ENCODE results near the gene IGFBP4.

IGFBP4 gene

GRCh38 chr17:40472733-40473452 lies 29.6 kb downstream of the IGFBP4 start:
- DNase-seq: no peak

DNA sequence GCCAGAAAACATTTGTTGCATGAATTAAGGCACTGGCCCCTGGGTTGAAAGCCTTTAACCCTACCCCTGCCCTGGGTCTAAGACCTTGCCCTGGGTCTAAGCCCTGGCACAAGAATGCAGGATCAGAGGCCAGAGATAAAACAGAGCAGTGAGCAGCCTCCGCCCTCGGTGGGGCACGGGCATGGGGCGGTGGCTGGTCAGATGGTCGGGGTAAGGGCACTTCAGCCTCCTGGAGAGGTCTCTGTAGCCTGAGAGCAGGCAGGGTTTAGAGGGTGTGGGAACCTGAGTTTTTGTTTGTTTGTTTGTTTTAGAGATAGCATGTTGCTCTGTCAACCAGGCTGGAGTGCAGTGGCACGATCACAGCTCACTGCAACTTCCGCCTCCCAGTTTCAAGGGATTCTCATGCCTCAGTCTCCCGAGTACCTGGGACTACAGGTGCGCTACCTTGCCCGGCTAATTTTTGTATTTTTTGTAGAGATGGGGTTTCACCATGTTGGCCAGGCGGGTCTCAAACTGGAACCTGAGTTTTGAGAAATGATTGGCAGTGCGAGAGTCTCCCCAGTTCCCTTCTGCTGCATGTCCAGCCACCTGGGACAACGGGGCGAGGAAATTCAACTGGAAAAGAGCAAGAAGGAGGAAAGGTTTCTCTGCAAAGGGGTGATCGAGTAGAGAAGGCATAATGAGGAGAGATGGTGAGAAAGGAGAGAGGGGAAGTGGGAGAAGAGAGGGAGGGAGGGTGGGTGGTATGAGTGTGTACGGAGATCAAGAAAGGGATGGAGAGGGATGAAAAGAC lies 30.5 kb downstream of the IGFBP4 start:
- DNase-seq: no peak

- DNase-seq: no peak
Observed at GRCh38 chr17:40474419-40475002, 31.3 kb downstream of the IGFBP4 start.

DNA sequence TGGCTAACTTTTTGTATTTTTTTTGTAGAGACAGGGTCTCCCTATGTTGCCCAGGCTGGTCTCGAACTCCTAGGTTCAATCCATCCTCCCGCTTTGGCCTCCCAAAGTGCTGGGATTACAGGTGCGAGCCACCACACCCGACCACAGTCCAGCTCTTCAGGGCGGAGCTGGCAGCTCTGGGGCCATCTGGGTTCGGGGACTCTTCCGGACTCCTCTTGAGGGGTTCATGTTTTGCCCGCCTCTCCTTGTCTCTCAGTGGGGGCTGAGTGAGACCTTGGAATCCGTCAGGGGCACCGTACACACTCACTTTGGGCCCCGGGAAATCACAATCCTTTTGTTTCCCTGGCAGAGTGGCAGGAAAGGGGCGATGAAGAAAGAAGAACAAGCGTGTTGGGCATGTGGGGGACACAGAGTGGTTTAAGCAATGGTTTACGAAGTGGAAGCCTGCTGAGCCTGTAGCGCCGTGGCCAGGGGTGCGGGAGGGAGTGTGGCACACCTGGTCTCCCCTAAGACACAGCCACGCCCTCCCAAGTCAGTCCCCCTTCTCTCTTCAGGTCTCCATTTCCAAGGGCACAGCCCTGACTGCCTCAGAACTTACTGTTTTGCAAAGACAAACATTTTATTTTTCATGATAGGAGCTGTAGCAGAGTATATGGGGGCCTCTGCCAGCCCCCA lies 32.1 kb downstream of the IGFBP4 start:
- no peak for DNase-seq

DNA sequence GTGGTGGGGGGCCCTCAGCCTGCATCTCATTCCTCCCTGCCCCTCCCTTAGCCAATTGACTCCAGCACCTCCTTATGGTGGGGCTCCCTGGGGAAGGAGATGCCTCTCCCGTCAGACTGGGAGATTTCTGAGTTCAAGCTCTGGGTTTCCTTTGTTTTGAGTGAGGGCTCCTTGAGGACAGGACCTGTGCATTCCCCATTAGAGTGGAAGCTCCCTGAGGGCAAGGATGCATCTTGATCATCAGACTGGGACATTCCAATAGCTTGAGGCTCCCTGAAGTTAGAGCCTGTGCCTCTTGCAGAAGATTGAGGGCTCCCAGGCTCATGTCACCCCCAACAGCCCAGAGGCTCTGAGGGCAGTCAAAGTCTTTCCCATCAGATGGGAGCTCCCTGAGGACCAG lies 34.5 kb downstream of the IGFBP4 start:
- no peak for DNase-seq

DNA sequence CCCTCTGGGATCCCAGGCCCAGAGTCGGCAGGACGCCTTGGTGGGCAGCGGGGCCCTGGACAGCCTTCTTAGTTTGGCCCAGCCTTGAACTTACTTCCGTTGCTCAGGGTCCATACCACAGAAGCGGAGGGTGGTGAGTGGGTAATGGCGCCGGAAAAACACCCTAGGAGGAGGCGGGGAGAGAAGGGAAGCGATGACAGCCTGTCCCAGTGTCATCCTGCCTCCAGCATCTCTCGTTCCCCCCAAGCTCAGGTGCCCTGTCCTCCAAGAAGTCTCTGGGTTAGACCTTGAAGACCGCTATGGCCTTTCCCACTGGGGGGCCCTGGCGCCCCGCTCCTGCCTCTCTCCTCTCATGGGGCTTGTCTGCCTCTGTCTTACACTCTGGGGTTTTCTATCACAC lies 35.2 kb downstream of the IGFBP4 start:
- DNase-seq: no peak

- no peak for DNase-seq
Observed at GRCh38 chr17:40479754-40480480, 36.7 kb downstream of the IGFBP4 start.

GRCh38 chr17:40480501-40481003 lies 37.3 kb downstream of the IGFBP4 start:
- peak; percentile 87 to 88 for DNase-seq

- DNase-seq: no peak
Observed at GRCh38 chr17:40481106-40481505, 37.9 kb downstream of the IGFBP4 start.

GRCh38 chr17:40482722-40483121 lies 39.5 kb downstream of the IGFBP4 start:
- DNase-seq: no peak

DNA sequence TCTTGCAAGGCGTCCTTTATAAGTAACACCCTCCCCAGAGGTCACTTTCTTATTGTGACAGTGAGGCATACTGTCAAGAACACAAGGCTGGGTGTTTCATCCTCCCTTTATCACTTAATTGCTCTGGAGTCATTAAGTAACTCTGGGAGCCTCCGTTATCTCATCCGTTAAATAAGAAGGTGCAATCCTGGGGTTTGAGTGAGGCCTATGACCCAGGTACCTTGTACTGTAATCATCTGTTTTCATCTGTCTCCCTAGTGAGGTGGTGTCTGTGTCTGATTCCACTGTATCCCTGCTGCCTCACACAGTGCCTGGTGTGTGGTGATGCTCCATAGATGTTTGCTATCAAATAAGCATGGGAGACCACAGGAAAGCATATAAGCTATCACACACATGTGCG lies 40.4 kb downstream of the IGFBP4 start:
- no peak for DNase-seq

- DNase-seq: no peak
Observed at GRCh38 chr17:40484285-40484972, 41.2 kb downstream of the IGFBP4 start.

- no peak for DNase-seq
Observed at GRCh38 chr17:40484973-40485530, 41.8 kb downstream of the IGFBP4 start.

DNA sequence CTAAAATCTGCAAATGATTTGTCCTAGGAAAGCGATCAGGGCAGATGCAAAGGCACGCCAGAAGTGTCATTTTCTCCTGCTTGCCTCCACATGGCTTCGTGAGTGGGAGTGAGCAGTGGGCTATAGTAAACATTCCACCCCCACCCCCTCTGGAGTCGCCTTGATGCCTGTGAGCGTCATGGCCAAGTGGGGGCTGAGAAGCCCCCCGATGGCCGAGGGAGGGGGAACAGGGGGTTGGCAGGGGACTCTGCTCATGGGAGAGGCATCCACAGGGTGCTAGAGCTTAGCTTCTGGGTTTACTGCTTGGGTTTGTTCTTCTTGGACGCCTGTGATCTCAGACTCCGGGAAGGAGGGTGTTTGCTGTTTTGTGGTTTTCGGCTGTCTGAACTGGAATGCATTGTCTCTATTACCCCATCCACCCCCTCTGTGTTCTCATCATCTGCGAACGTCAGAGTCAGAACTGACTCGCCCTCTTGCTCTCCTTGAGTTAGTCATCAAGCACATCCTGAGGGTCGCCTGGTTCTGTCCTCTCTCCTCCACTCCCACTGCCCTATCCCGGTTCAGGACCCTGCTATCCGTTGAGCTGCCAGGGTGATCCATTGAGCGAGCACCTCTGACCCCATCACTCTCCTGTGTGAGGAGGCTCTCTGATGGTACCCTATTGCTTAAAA lies 42.7 kb downstream of the IGFBP4 start:
- DNase-seq: peak in 1 of 2 donors; percentile 18

DNA sequence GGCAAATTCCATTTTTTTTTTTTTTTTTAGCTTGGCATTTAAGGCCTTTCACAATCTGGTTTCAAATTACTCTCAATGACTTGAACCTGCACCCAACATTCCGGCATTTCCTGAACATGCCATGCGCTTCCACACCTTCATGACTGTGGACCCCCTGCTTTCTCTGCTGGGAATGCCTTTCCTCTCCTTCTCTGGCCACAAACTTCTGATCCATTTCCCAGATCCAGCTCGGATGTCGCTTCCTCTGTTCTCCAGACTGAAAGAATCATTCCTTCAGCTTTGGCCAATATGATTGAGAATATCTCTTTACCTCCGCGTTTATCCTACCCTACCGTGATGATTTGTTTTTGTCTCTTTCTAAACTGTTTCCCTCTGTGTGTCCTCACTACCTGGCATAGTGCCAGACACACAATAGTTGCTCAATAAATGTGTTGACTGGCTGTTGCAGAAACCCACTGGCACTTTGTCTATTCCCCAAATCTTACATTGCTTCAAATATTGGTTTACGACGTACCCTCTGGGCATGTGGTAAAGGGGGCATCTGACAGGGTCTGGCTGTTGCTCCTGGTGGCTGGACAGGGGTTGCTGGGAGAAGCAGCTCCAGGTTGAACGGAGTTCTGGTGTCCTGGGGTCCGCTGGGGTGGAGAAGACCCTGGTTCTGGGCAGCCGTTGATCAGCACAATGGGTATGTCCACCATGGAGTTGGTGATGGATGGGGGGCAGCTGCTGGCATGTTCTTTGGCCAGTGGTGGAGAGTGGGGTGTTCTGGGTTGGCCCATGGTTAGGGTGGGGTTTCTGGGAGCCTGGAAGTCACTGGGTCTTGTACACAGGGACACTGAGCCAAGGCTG lies 43.5 kb downstream of the IGFBP4 start:
- no peak for DNase-seq

GRCh38 chr17:40487371-40488020 lies 44.2 kb downstream of the IGFBP4 start:
- DNase-seq: no peak

GRCh38 chr17:40490289-40490853 lies 47.1 kb downstream of the IGFBP4 start:
- DNase-seq: no peak

DNA sequence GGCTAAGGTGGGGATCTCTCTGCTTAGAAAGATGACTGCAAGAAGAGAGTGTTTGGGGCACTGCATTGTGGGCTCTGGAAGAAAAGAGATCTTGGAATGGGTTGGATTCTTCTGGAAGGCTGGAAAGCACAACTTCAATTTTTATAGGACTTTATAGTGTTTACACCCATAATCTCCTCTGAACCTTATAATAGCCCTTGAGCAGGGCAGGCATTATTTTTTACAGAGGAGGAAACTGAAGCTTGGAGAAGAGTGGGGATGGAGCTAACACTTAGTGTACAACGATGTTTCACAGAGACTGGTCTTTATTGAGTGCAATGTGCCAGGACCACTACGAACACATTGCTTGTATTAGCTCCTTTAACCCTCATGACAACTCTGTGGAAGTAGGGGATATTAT lies 47.7 kb downstream of the IGFBP4 start:
- DNase-seq: no peak

- no peak for DNase-seq
Observed at GRCh38 chr17:40491486-40491885, 48.2 kb downstream of the IGFBP4 start.
